ENCODE data around the gene AQP6. TPM values are rescaled to one million over a fixed set of nuclear protein-coding genes. Genes with fewer than 3 reads are reported as not detected.

AQP6 gene
- total and polyA plus RNA-seq, 10 of the 15 experiments (the other 5 are each of a cell fraction or from before 2014, with no cell fraction given), result not detected

GRCh38 chr12:49950273-49951251 lies 22.2 kb upstream of the AQP6 start, which contains the start of gene AQP2:
Gene AQP2 (plus strand): TSS chr12:49950737. CDS start chr12:49950831, 94 bp downstream.
- Histone ChIP-seq H3K9ac (ENCODE audit: control insufficient read depth, insufficient read depth, low read length) (no peak within 1 kb of the TSS), H3K4me2 (ENCODE audit: control insufficient read depth, insufficient read depth) (no peak within 1 kb of the TSS), H3K36me3 (ENCODE audit: control insufficient read depth in 2 of 2, insufficient read depth in 2 of 2, low read length in 1 of 2) (no peaks in the 10 kb centered on the region), H3K4me3 (no peak within 1 kb of the TSS), H3K9me3 (replicated peaks; ENCODE audit: control insufficient read depth, insufficient read depth, low read length) (no peaks in the 10 kb centered on the region; the same call in 2 of the 3 replicates), H2AFZ (ENCODE audit: control insufficient read depth, low read depth, low read length) (no peak within 1 kb of the TSS), H3K27ac (ENCODE audit: control insufficient read depth, insufficient read depth) (no peak within 1 kb of the TSS), H3K27me3 (replicated peaks in 1 of 2; ENCODE audit: control insufficient read depth in 2 of 2, insufficient read depth in 2 of 2, low read length in 1 of 2) (peaks cover 6 to 7% of the 10 kb centered on the region in 2 experiments; a peak in 3 of 4 replicates), H4K20me1 (ENCODE audit: control insufficient read depth, insufficient read depth) (no peaks in the 10 kb centered on the region), H3K4me1 (ENCODE audit: control insufficient read depth, insufficient read depth, low read length) (no peaks in the 10 kb centered on the region), H3K79me2 (ENCODE audit: control insufficient read depth, insufficient read depth, low read length) (no peaks in the 10 kb centered on the region)
- in situ Hi-C loops (cut with MboI), result no loop called here
- POLR2A ChIA-PET, result no interaction called here
- SMC1A ChIA-PET (ENCODE audit: uncharacterized antibody, unreplicated experiment), result no interaction called here
- RAD21 ChIA-PET (ENCODE audit: unreplicated experiment), result no interaction called here
- no TSS peak for BruUV-seq (replicated peaks)
- DNase-seq (ENCODE audit: low read depth, low spot score) (no peak), FAIRE-seq (no peak), ATAC-seq (no peak)
- TF ChIP-seq, protein P1, sequence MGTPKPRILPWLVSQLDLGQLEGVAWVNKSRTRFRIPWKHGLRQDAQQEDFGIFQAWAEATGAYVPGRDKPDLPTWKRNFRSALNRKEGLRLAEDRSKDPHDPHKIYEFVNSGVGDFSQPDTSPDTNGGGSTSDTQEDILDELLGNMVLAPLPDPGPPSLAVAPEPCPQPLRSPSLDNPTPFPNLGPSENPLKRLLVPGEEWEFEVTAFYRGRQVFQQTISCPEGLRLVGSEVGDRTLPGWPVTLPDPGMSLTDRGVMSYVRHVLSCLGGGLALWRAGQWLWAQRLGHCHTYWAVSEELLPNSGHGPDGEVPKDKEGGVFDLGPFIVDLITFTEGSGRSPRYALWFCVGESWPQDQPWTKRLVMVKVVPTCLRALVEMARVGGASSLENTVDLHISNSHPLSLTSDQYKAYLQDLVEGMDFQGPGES (IDR thresholded peaks at IDR 0.05), result no peak
- no peak for TF ChIP-seq EP300 (IDR thresholded peaks at IDR 0.05; ENCODE audit: borderline replicate concordance in 1 of 2, control insufficient read depth in 1 of 2, low read depth in 2 of 2, low read length in 2 of 2)
- no peak for TF ChIP-seq PML (IDR thresholded peaks at IDR 0.05; ENCODE audit: low read length)
- CTCF ChIA-PET, result interaction anchor here (2.1 kb wide), 1 partner anchor 16 kb away, joined by 13 read pairs; no protein-coding TSS in a partner anchor
- WGBS (ENCODE audit: insufficient coverage, insufficient replicate concordance, low lambda C conversion rate, missing lambda C conversion rate), result 47% methylated on average over 32 of the region's 32 CpGs
- intact Hi-C loops (cut with micrococcal nuclease; ENCODE audit: unreplicated experiment), result no loop called here
